ENCODE data around the gene GLIPR2. TPM values are rescaled to one million over a fixed set of nuclear protein-coding genes. Genes with fewer than 3 reads are reported as not detected.
"Not testable (repeated sequence)": the region's sequence is repeated elsewhere in the genome, so short reads cannot be mapped to it uniquely, and the experiment has no call there.

The GLIPR2 gene
- polyA plus RNA-seq (3.7 to 6.1 TPM (median 4.1 TPM) in 3 replicates), polyA minus RNA-seq (2.7 TPM in 2 of 3 replicates, not detected in the other)
- 0.36 TPM for polyA plus RNA-seq (2011; ENCODE audit: low read depth)
- polyA plus RNA-seq (2011; cell fraction: cytosol; rRNA removed): 4.2 and 4.7 TPM in 2 replicates
- 3.5 and 3.6 TPM in 2 replicates for polyA plus RNA-seq (2011; cell fraction: nucleus; rRNA removed)
- polyA plus RNA-seq (2012; ENCODE audit: low replicate concordance): 0.89 and 2.8 TPM in 2 replicates
- polyA minus RNA-seq (2011; cell fraction: cytosol; rRNA and poly(A)+ RNA removed): 3.3 TPM
- polyA minus RNA-seq (2011; cell fraction: nucleus; rRNA and poly(A)+ RNA removed): 0.70 and 0.95 TPM in 2 replicates

GRCh38 chr9:36136272-36136893 lies at the start of gene GLIPR2:
TSS of gene GLIPR2 (plus strand) at chr9:36136733. CDS start at chr9:36136779, 46 bp downstream.
- Histone ChIP-seq H3K4me1 (ENCODE audit: control insufficient read depth, extremely low read depth, insufficient read depth, low read length) (peaks cover 12% of the 10 kb centered on the region), H3K79me2 (ENCODE audit: control insufficient read depth, insufficient read depth, low read length) (no peaks in the 10 kb centered on the region), H3K9ac (ENCODE audit: control insufficient read depth, extremely low read depth, insufficient read depth, low read length) (peak within 1 kb of the TSS; percentile 49), H3K27me3 (ENCODE audit: control insufficient read depth, extremely low read depth, insufficient read depth, low read length) (peaks cover 25% of the 10 kb centered on the region), H3K36me3 (ENCODE audit: control insufficient read depth in 2 of 2, extremely low read depth in 1 of 2, insufficient read depth in 2 of 2, low read length in 2 of 2) (no peaks in the 10 kb centered on the region), H3K9me3 (ENCODE audit: control insufficient read depth, low read depth, low read length) (no peaks in the 10 kb centered on the region), H3K4me2 (ENCODE audit: control insufficient read depth, extremely low read depth, insufficient read depth, low read depth, low read length) (peak within 1 kb of the TSS; percentile 73), H3K4me3 (ENCODE audit: control insufficient read depth in 2 of 3, extremely low read depth in 1 of 3, insufficient read depth in 2 of 3, low read depth in 1 of 3, low read length in 3 of 3) (peak within 1 kb of the TSS; percentile 43 to 72 (median 67)), H3K27ac (ENCODE audit: control insufficient read depth, insufficient read depth, low read length) (no peak within 1 kb of the TSS), H3K9me1 (ENCODE audit: control insufficient read depth, extremely low read depth, insufficient read depth, low read length) (no peaks in the 10 kb centered on the region), H2AFZ (ENCODE audit: control insufficient read depth, low read length) (peak within 1 kb of the TSS; percentile 64), H4K20me1 (ENCODE audit: control insufficient read depth, extremely low read depth, insufficient read depth, low read length) (no peaks in the 10 kb centered on the region)
- DNase-seq (ENCODE audit: low read depth, low spot score): no peak
- TF ChIP-seq EZH2 (IDR thresholded peaks at IDR 0.05; ENCODE audit: low read length): no peak
- TF ChIP-seq CTCF (optimal IDR thresholded peaks at IDR 0.05 in 1 of 3, IDR thresholded peaks at IDR 0.05 in 1 of 3, conservative IDR thresholded peaks at IDR 0.05 in 1 of 3; ENCODE audit: extremely low read depth in 1 of 3, insufficient read depth in 2 of 3, low read length in 3 of 3): no peak
- dilution Hi-C loops (cut with MboI; ENCODE audit: extremely low pct_ligation_motif_present, low sequenced_read_pairs): no loop called here
- no peak for FAIRE-seq

- H4K20me1 ChIP-seq (ENCODE audit: control insufficient read depth, extremely low read depth, insufficient read depth, low read length); H3K4me3 ChIP-seq (ENCODE audit: control insufficient read depth in 2 of 3, extremely low read depth in 1 of 3, insufficient read depth in 2 of 3, low read depth in 1 of 3, low read length in 3 of 3); FAIRE-seq; H3K9ac ChIP-seq (ENCODE audit: control insufficient read depth, extremely low read depth, insufficient read depth, low read length); H3K4me1 ChIP-seq (ENCODE audit: control insufficient read depth, extremely low read depth, insufficient read depth, low read length); dilution Hi-C loops (cut with MboI; ENCODE audit: extremely low pct_ligation_motif_present, low sequenced_read_pairs); H3K36me3 ChIP-seq (ENCODE audit: control insufficient read depth in 2 of 2, extremely low read depth in 1 of 2, insufficient read depth in 2 of 2, low read length in 2 of 2); H3K9me3 ChIP-seq (ENCODE audit: control insufficient read depth, low read depth, low read length); DNase-seq (ENCODE audit: low read depth, low spot score); H3K4me2 ChIP-seq (ENCODE audit: control insufficient read depth, extremely low read depth, insufficient read depth, low read depth, low read length); H3K79me2 ChIP-seq (ENCODE audit: control insufficient read depth, insufficient read depth, low read length); H2AFZ ChIP-seq (ENCODE audit: control insufficient read depth, low read length); H3K9me1 ChIP-seq (ENCODE audit: control insufficient read depth, extremely low read depth, insufficient read depth, low read length); H3K27ac ChIP-seq (ENCODE audit: control insufficient read depth, insufficient read depth, low read length); H3K27me3 ChIP-seq (ENCODE audit: control insufficient read depth, extremely low read depth, insufficient read depth, low read length): not testable (repeated sequence)
Measured at GRCh38 chr9:36087054-36087453, 49.5 kb upstream of the GLIPR2 start.

All from keratinocyte (primary cell).